Hindlimb muscle (tissue), 1 donor: ENCODE results near the gene PLXND1. TPM values are rescaled to one million over a fixed set of nuclear protein-coding genes. Genes with fewer than 3 reads are reported as not detected.
A peak's percentile ranks its signal among the peaks of the same experiment; 100 is the strongest.

Experiments
- DNase-seq: peaks from one replicate; pipeline ENCODE4 v3.0.0-alpha.2; 2013
- polyA plus RNA-seq: library from polyadenylated mRNA; unstranded; fragments of 120-200 nt; gene quantifications from one replicate; pipeline ENCODE4 v1.2.1, GENCODE V29; 2013; ENCODE audit not compliant: insufficient read length

The PLXND1 gene
- polyA plus RNA-seq, 1 donor = 154 TPM

GRCh38 chr3:129583289-129583688 is 23.2 kb downstream of the PLXND1 start:
- DNase-seq = no peak

GRCh38 chr3:129582799-129583198 is 23.7 kb downstream of the PLXND1 start:
- no peak for DNase-seq

- no peak for DNase-seq
These were observed 24.9 kb downstream of the PLXND1 start for GRCh38 chr3:129581623-129582022.

- no peak for DNase-seq
These were observed 26.5 kb downstream of the PLXND1 start for GRCh38 chr3:129579991-129580390.

- DNase-seq = no peak
These were observed 28.3 kb downstream of the PLXND1 start for GRCh38 chr3:129577925-129578786.

- DNase-seq = peak; percentile 66
These were observed 29.1 kb downstream of the PLXND1 start for GRCh38 chr3:129577366-129577765.

GRCh38 chr3:129576514-129577352 is 29.7 kb downstream of the PLXND1 start:
- no peak for DNase-seq

GRCh38 chr3:129575997-129576384 is 30.5 kb downstream of the PLXND1 start:
- DNase-seq = no peak

- no peak for DNase-seq
These were observed 31.1 kb downstream of the PLXND1 start for GRCh38 chr3:129575233-129575996.

GRCh38 chr3:129574206-129574605 is 32.3 kb downstream of the PLXND1 start:
- no peak for DNase-seq

GRCh38 chr3:129573493-129573892 is 33.0 kb downstream of the PLXND1 start:
- no peak for DNase-seq

- no peak for DNase-seq
These were observed 33.9 kb downstream of the PLXND1 start for GRCh38 chr3:129572603-129573002.

- DNase-seq = no peak
These were observed 34.6 kb downstream of the PLXND1 start for GRCh38 chr3:129571605-129572547.

- no peak for DNase-seq
These were observed 36.6 kb downstream of the PLXND1 start for GRCh38 chr3:129569856-129570255.

- DNase-seq = no peak
These were observed 38.5 kb downstream of the PLXND1 start for GRCh38 chr3:129567939-129568338.

- DNase-seq = peak; percentile 56
These were observed 39.2 kb downstream of the PLXND1 start for GRCh38 chr3:129567176-129567705.

GRCh38 chr3:129565902-129566301 is 40.6 kb downstream of the PLXND1 start:
- no peak for DNase-seq

- no peak for DNase-seq
These were observed 41.4 kb downstream of the PLXND1 start for GRCh38 chr3:129564981-129565644.

- DNase-seq = no peak
These were observed 42.5 kb downstream of the PLXND1 start for GRCh38 chr3:129563850-129564535.

GRCh38 chr3:129563332-129563731 is 43.1 kb downstream of the PLXND1 start:
- DNase-seq = no peak
